Activated naive CD8-positive, alpha-beta T cell treated with anti-CD3 and anti-CD28 coated beads for 36 hours (primary cell): ENCODE measurements around the gene FCGR3B. TPM values are rescaled to one million over a fixed set of nuclear protein-coding genes. Genes with fewer than 3 reads are reported as not detected.
"Not testable (repeated sequence)": the region's sequence is repeated elsewhere in the genome, so short reads cannot be mapped to it uniquely, and the experiment has no call there.

Experiments
- DNase-seq: peaks from one replicate; pipeline ENCODE4 v3.0.0; 2021
- H3K27ac Mint-ChIP-seq: one replicate; pipeline ENCODE4 v1.8.0; 2022; ENCODE audit warnings: mild to moderate bottlenecking, moderate library complexity, mixed read lengths
- H3K27me3 Mint-ChIP-seq: one replicate; pipeline ENCODE4 v1.8.0; 2022; ENCODE audit warnings: mild to moderate bottlenecking, mixed read lengths
- H3K36me3 Mint-ChIP-seq: one replicate; pipeline ENCODE4 v1.8.0; 2021; ENCODE audit warnings: mild to moderate bottlenecking, mixed read lengths
- H3K4me1 Mint-ChIP-seq: one replicate; pipeline ENCODE4 v1.8.0; 2021; ENCODE audit warnings: mixed read lengths
- H3K4me3 Mint-ChIP-seq: one replicate; pipeline ENCODE4 v1.8.0; 2022; ENCODE audit warnings: mild to moderate bottlenecking, moderate library complexity, mixed read lengths
- H3K9me3 Mint-ChIP-seq: one replicate; pipeline ENCODE4 v1.8.0; 2022; ENCODE audit warnings: mixed read lengths
- total RNA-seq, 2 experiments: library from RNA; stranded (reverse); gene quantifications; one replicate each; pipeline ENCODE4 v1.2.3, GENCODE V29; 2021

FCGR3B gene
- not detected for total RNA-seq

GRCh38 chr1:161631076-161631475 is at the start of gene FCGR3B:
TSS of gene FCGR3B (minus strand) at chr1:161631176. CDS start at chr1:161631094, 82 bp downstream.
- Mint-ChIP-seq H3K9me3 (peaks cover 2% of the 10 kb centered on the region), H3K4me3 (no peak within 1 kb of the TSS), H3K36me3 (no peaks in the 10 kb centered on the region), H3K4me1 (peaks cover 9% of the 10 kb centered on the region), H3K27ac (no peak within 1 kb of the TSS), H3K27me3 (no peaks in the 10 kb centered on the region)
- no peak for DNase-seq

- H3K4me1 Mint-ChIP-seq, result peaks cover 8% of the 10 kb centered on the region
- no peaks in the 10 kb centered on the region for H3K36me3 Mint-ChIP-seq
- H3K27ac Mint-ChIP-seq, result no peak overlapping the region
- no peak for DNase-seq
- no peaks in the 10 kb centered on the region for H3K9me3 Mint-ChIP-seq
- no peak overlapping the region for H3K4me3 Mint-ChIP-seq
- H3K27me3 Mint-ChIP-seq, result peaks cover 20% of the 10 kb centered on the region
These were observed 47.5 kb upstream of the FCGR3B start for GRCh38 chr1:161678500-161678899.

GRCh38 chr1:161676958-161677689 is 46.1 kb upstream of the FCGR3B start:
- no peak overlapping the region for H3K27ac Mint-ChIP-seq
- H3K9me3 Mint-ChIP-seq, result no peaks in the 10 kb centered on the region
- H3K36me3 Mint-ChIP-seq, result no peaks in the 10 kb centered on the region
- no peak overlapping the region for H3K4me3 Mint-ChIP-seq
- peaks cover 8% of the 10 kb centered on the region for H3K4me1 Mint-ChIP-seq
- DNase-seq, result no peak
- H3K27me3 Mint-ChIP-seq, result peaks cover 13% of the 10 kb centered on the region

GRCh38 chr1:161676441-161676840 is 45.5 kb upstream of the FCGR3B start:
- Mint-ChIP-seq H3K27ac (no peak overlapping the region), H3K4me3 (no peak overlapping the region), H3K9me3 (no peaks in the 10 kb centered on the region), H3K36me3 (no peaks in the 10 kb centered on the region), H3K4me1 (peaks cover 11% of the 10 kb centered on the region), H3K27me3 (peaks cover 8% of the 10 kb centered on the region)
- DNase-seq, result no peak

GRCh38 chr1:161674908-161675307 is 43.9 kb upstream of the FCGR3B start:
- H3K27me3 Mint-ChIP-seq, H3K4me3 Mint-ChIP-seq, H3K9me3 Mint-ChIP-seq, DNase-seq, H3K27ac Mint-ChIP-seq, H3K36me3 Mint-ChIP-seq: not testable (repeated sequence)
- peaks cover 13% of the 10 kb centered on the region for H3K4me1 Mint-ChIP-seq

- not testable (repeated sequence) for H3K4me3 Mint-ChIP-seq, H3K9me3 Mint-ChIP-seq, DNase-seq, H3K27me3 Mint-ChIP-seq, H3K36me3 Mint-ChIP-seq, H3K27ac Mint-ChIP-seq
- peaks cover 13% of the 10 kb centered on the region for H3K4me1 Mint-ChIP-seq
These were observed 43.5 kb upstream of the FCGR3B start for GRCh38 chr1:161674447-161674846.

- H3K4me1 Mint-ChIP-seq, result peaks cover 13% of the 10 kb centered on the region
- H3K4me3 Mint-ChIP-seq, DNase-seq, H3K36me3 Mint-ChIP-seq, H3K27me3 Mint-ChIP-seq, H3K27ac Mint-ChIP-seq, H3K9me3 Mint-ChIP-seq: not testable (repeated sequence)
These were observed 42.5 kb upstream of the FCGR3B start for GRCh38 chr1:161673437-161673836.

- H3K27me3 Mint-ChIP-seq, H3K36me3 Mint-ChIP-seq, DNase-seq, H3K4me3 Mint-ChIP-seq, H3K9me3 Mint-ChIP-seq: not testable (repeated sequence)
- peak overlapping the region; percentile 63 for H3K27ac Mint-ChIP-seq
- H3K4me1 Mint-ChIP-seq, result peaks cover 13% of the 10 kb centered on the region
These were observed 40.4 kb upstream of the FCGR3B start for GRCh38 chr1:161671045-161672020.

GRCh38 chr1:161664689-161665088 is 33.7 kb upstream of the FCGR3B start:
- H3K36me3 Mint-ChIP-seq, H3K4me1 Mint-ChIP-seq, DNase-seq, H3K27ac Mint-ChIP-seq, H3K4me3 Mint-ChIP-seq, H3K27me3 Mint-ChIP-seq, H3K9me3 Mint-ChIP-seq: not testable (repeated sequence)

- DNase-seq, H3K4me1 Mint-ChIP-seq, H3K27ac Mint-ChIP-seq, H3K9me3 Mint-ChIP-seq, H3K4me3 Mint-ChIP-seq, H3K27me3 Mint-ChIP-seq, H3K36me3 Mint-ChIP-seq: not testable (repeated sequence)
These were observed 32.6 kb upstream of the FCGR3B start for GRCh38 chr1:161663569-161663968.

GRCh38 chr1:161662684-161663339 is 31.8 kb upstream of the FCGR3B start, which contains the start of gene FCGR2B:
TSS of gene FCGR2B (plus strand) at chr1:161663143. CDS start at chr1:161663242, 99 bp downstream.
- not testable (repeated sequence) for H3K27me3 Mint-ChIP-seq, H3K4me3 Mint-ChIP-seq, H3K4me1 Mint-ChIP-seq

GRCh38 chr1:161661660-161662311 is 30.8 kb upstream of the FCGR3B start:
- not testable (repeated sequence) for H3K27me3 Mint-ChIP-seq, H3K9me3 Mint-ChIP-seq, DNase-seq, H3K4me3 Mint-ChIP-seq, H3K27ac Mint-ChIP-seq, H3K4me1 Mint-ChIP-seq, H3K36me3 Mint-ChIP-seq

More at GRCh38 chr1:161662684-161663339, 31.8 kb upstream of the FCGR3B start, which contains the start of gene FCGR2B:
- not testable (repeated sequence) for DNase-seq, H3K27ac Mint-ChIP-seq, H3K9me3 Mint-ChIP-seq, H3K36me3 Mint-ChIP-seq

GRCh38 chr1:161658524-161658923 is 27.5 kb upstream of the FCGR3B start:
- not testable (repeated sequence) for H3K36me3 Mint-ChIP-seq, H3K27ac Mint-ChIP-seq, H3K27me3 Mint-ChIP-seq, H3K4me1 Mint-ChIP-seq, H3K4me3 Mint-ChIP-seq, DNase-seq, H3K9me3 Mint-ChIP-seq

GRCh38 chr1:161653971-161654370 is 23.0 kb upstream of the FCGR3B start:
- H3K27me3 Mint-ChIP-seq, H3K27ac Mint-ChIP-seq, H3K4me1 Mint-ChIP-seq, H3K9me3 Mint-ChIP-seq, H3K36me3 Mint-ChIP-seq, H3K4me3 Mint-ChIP-seq, DNase-seq: not testable (repeated sequence)

GRCh38 chr1:161653541-161653940 is 22.6 kb upstream of the FCGR3B start:
- H3K9me3 Mint-ChIP-seq, DNase-seq, H3K4me1 Mint-ChIP-seq, H3K27ac Mint-ChIP-seq, H3K36me3 Mint-ChIP-seq, H3K4me3 Mint-ChIP-seq, H3K27me3 Mint-ChIP-seq: not testable (repeated sequence)
